Stomach (tissue), 4 donors: ENCODE results near the gene PRKRA.

Experiments used
- POLR2AphosphoS5 ChIP-seq, 3 donors: sonication (generic); formaldehyde crosslinking; IDR thresholded peaks; one replicate each; pipeline ENCODE4 v1.6.1; 2016; ENCODE audit warnings: antibody characterized with exemption in 3 of 3
- TF ChIP-seq, protein P1 (sequence below), 7 experiments: fragments of 450-650 bp in 4 of 7; fragments of 200-600 bp in 3 of 7; sonication (generic) in 3 of 7; IDR thresholded peaks; one replicate each; pipeline ENCODE4 v1.5.1; 2016 to 2019; ENCODE audit warnings: antibody characterized with exemption in 7 of 7, control low read depth in 2 of 7, mild to moderate bottlenecking in 1 of 7

DNA sequence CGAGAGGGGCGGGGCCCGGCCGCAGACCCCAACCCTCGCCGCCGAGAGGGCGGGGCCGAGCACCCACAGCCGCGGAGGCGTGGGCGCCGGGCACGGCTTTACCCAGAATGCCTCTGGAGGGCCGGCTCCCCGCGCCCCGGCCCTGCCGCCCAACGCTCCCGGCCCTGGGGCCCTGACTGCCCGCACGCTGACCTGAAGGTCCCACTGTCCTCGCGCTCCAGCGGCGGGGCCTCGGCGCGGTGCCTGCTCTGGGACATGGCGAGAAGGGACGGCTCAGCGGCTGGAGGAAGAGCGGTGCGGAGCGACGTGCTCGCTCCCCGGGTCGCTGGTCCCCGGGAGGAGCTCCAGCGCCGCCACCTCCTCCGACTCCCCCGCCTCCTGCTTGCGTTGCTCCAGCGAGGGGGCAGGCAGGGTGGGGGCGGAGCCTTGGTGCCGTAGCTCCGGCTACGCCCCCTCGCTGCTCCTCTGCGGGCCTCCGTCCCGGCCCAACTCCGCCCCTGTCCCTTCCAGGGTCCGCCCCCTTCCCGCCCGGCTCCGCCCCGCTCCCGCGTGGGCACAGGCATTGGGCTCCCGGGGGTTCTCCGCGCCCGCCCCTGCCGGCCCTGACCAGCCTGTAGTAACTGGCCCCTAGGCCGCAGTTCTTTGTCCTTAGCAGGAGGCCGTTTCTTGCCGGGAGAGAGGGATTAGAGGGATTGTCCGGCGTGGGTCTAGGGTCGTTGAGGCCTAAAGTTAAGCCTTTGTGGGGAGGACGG, at the start of gene PRKRA, which contains the start of gene PJVK:
- peak; percentile 76 to 95 (median 94) for TF ChIP-seq POLR2AphosphoS5 (IDR thresholded peaks at IDR 0.05)
- TF ChIP-seq, protein P1, sequence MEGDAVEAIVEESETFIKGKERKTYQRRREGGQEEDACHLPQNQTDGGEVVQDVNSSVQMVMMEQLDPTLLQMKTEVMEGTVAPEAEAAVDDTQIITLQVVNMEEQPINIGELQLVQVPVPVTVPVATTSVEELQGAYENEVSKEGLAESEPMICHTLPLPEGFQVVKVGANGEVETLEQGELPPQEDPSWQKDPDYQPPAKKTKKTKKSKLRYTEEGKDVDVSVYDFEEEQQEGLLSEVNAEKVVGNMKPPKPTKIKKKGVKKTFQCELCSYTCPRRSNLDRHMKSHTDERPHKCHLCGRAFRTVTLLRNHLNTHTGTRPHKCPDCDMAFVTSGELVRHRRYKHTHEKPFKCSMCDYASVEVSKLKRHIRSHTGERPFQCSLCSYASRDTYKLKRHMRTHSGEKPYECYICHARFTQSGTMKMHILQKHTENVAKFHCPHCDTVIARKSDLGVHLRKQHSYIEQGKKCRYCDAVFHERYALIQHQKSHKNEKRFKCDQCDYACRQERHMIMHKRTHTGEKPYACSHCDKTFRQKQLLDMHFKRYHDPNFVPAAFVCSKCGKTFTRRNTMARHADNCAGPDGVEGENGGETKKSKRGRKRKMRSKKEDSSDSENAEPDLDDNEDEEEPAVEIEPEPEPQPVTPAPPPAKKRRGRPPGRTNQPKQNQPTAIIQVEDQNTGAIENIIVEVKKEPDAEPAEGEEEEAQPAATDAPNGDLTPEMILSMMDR (IDR thresholded peaks at IDR 0.05): peak in 2 of 7 experiments; percentile 10 to 27
